GM06990 (cell line): Measurements from ENCODE around the gene FAM216B.

Experiments
- DNase-seq: peaks from one replicate; pipeline ENCODE4 v3.0.0-alpha.2; 2011; ENCODE audit not compliant: insufficient read length; ENCODE audit errors: extremely low read depth
- H3K27me3 ChIP-seq: replicated peaks from 2 replicates; pipeline ENCODE4 v1.6.0; 2011; ENCODE audit warnings: low read length; ENCODE audit not compliant: control insufficient read depth, insufficient read depth
- H3K36me3 ChIP-seq: 2 replicates; pipeline ENCODE4 v1.5.1; 2011; ENCODE audit warnings: low read length; ENCODE audit not compliant: control insufficient read depth, insufficient read depth
- H3K4me3 ChIP-seq: replicated peaks from 2 replicates; pipeline ENCODE4 v1.5.1; 2011; ENCODE audit warnings: low read depth, mild to moderate bottlenecking, control low read depth, low read length
- CTCF ChIP-seq: IDR thresholded peaks from 2 replicates; pipeline ENCODE4 v1.5.1; 2011; ENCODE audit warnings: low read length, control low read depth, mild to moderate bottlenecking, inconsistent platforms; ENCODE audit not compliant: insufficient read depth, poor library complexity, severe bottlenecking

Gene FAM216B

DNA sequence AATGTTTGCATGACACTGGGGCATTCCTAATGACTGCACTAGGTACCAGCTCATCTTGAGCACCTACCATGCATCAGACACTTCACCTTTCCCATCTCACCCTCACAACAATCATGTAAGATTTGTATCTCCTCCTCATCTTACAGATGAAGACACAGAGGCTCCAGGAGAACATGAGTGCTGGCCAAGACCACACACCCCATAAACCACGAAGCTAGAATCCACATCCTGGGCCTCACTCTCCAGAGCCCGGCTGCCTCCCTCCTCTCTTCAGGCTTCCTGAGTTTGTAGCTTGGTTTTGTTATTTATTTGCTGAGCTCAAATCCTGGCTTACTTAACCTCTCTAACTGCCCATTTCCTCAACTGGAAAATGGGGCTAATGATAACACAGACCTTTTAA is 25.9 kb downstream of the FAM216B start:
- Histone ChIP-seq H3K36me3 (no peaks in the 10 kb centered on the region), H3K27me3 (no peaks in the 10 kb centered on the region; the same call in 1 of the 2 replicates), H3K4me3 (no peak overlapping the region)
- no peak for TF ChIP-seq CTCF
- DNase-seq: no peak

DNA sequence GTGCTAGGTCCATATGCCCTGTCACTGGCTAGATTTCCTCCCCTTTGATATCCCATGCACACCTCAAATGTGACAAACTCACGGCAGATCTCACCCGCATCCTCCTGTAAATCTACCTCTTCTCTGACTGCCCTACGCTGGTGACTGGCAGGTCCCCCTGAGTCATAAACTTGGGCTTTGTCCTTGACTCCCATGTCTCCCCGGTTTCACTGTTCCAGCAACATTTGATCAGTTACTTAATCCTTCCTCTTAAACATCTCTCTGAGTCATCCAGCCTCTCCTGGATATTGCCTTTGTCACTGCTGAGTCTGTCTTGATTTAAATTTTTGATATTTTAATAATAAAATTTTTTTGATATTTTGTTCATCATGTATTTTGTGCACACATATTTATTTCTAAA is 26.5 kb downstream of the FAM216B start:
- Histone ChIP-seq H3K27me3 (no peaks in the 10 kb centered on the region; the same call in 1 of the 2 replicates), H3K4me3 (no peak overlapping the region), H3K36me3 (no peaks in the 10 kb centered on the region)
- TF ChIP-seq CTCF: no peak
- no peak for DNase-seq

- H3K27me3 ChIP-seq: no peaks in the 10 kb centered on the region; the same call in 1 of the 2 replicates
- H3K36me3 ChIP-seq: no peaks in the 10 kb centered on the region
- H3K4me3 ChIP-seq: no peak overlapping the region
- TF ChIP-seq CTCF: no peak
- no peak for DNase-seq
Measured at GRCh38 chr13:42808341-42808940, 27.1 kb downstream of the FAM216B start.

DNA sequence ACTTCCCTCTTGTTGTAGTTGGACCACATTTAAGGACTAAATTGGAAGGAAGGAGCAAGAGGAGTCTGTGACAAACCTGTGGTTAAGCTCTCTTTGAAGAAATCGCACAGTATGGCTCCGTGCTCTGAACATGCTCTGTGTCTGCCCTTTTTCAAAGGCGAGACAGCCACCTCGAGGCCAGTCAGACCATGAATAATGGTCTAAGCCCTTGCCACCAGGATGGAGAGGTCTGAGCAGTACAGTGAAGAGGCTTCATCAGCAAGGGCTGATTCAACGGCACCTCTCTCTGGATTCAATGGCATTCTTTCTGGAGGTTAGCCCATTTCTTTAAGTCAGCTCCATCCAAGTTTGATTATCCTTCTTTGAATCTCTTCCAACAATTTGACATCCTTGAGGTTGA is 30.9 kb downstream of the FAM216B start:
- H3K4me3 ChIP-seq: no peak overlapping the region
- H3K36me3 ChIP-seq: no peaks in the 10 kb centered on the region
- TF ChIP-seq CTCF: peak; percentile 17
- H3K27me3 ChIP-seq: no peaks in the 10 kb centered on the region; the same call in 1 of the 2 replicates
- DNase-seq: no peak

DNA sequence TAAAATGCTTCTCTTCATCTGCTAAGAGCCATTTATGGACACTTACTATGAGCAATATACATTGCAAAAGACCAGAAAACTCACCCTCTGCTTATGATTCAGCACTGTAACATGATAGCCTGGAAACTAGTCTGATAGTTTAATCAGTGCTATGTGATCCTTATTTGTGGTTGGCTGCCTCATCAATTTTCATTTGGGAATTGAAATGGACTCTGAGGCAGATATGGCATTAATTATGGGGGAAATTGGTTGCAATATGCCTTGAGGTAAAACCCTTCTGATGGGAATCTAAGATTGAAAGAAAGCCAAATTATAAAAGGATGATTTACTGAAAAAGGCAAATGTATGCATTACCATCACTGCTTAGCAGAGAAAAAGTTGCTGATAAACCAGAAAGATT is 33.5 kb downstream of the FAM216B start:
- no peaks in the 10 kb centered on the region; the same call in 1 of the 2 replicates for H3K27me3 ChIP-seq
- no peak overlapping the region for H3K4me3 ChIP-seq
- DNase-seq: no peak
- no peak for TF ChIP-seq CTCF
- no peaks in the 10 kb centered on the region for H3K36me3 ChIP-seq

DNA sequence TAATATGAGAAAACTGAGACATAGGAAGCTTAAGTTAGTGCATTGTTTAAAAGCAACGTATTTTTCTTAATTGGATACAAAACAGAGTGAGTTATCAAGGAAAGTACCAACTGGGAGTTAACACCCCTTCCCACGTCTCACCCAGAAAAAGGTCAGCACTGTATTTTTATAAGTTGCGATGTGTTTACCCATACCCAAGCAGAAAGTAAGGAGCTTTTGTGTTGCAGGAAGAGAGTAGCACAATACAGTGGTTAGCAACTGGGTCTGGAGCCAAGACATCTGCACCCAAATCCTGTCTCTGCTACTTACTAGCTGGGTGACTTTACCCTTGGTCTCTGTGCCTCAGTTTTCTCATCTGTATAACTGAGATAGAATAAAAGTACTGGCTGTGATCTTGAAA is 34.3 kb downstream of the FAM216B start:
- DNase-seq: no peak
- TF ChIP-seq CTCF: no peak
- no peak overlapping the region for H3K4me3 ChIP-seq

More for the DNA sequence above, 34.3 kb downstream of the FAM216B start:
- Histone ChIP-seq H3K27me3 (no peaks in the 10 kb centered on the region; the same call in 1 of the 2 replicates), H3K36me3 (no peaks in the 10 kb centered on the region)
